Thyroid gland (tissue), 4 donors: ENCODE results near the gene TFAP2D. TPM values are rescaled to one million over a fixed set of nuclear protein-coding genes. Genes with fewer than 3 reads are reported as not detected.

ENCODE experiments used
- DNase-seq, 2 donors: peaks; one replicate each; pipeline ENCODE4 v3.0.0-alpha.2; 2019
- H3K27ac ChIP-seq, 3 donors: fragments of 200-600 bp; sonication (generic); 1 replicate in 2 of 3; 2 replicates in 1 of 3; pipeline ENCODE4 v1.5.1; 2016 to 2019; ENCODE audit warnings: mild to moderate bottlenecking in 1 of 3, moderate library complexity in 1 of 3
- H3K27me3 ChIP-seq: fragments of 200-600 bp; sonication (generic); one replicate; pipeline ENCODE4 v1.5.1; 2019
- H3K36me3 ChIP-seq, 2 donors: fragments of 200-600 bp; sonication (generic); one replicate each; pipeline ENCODE4 v1.5.1; 2016 to 2019
- H3K4me1 ChIP-seq, 2 donors: fragments of 200-600 bp; sonication (generic); one replicate each; pipeline ENCODE4 v1.5.1; 2017 to 2019
- H3K4me3 ChIP-seq, 3 donors: fragments of 200-600 bp; sonication (generic); replicated peaks in 1 of 3; 1 replicate in 2 of 3; 2 replicates in 1 of 3; pipeline ENCODE4 v1.5.1; 2016; ENCODE audit warnings: mild to moderate bottlenecking in 1 of 3
- H3K9me3 ChIP-seq: fragments of 200-600 bp; sonication (generic); one replicate; pipeline ENCODE4 v1.5.1; 2017
- POLR2A ChIP-seq, 2 donors: fragments of 450-650 bp; IDR thresholded peaks; one replicate each; pipeline ENCODE4 v1.6.1; 2017; ENCODE audit warnings: antibody characterized with exemption in 2 of 2, mild to moderate bottlenecking in 2 of 2, moderate library complexity in 1 of 2
- WGBS, 2 donors: methylation state at CpG; one replicate each; pipeline ENCODE4 v1.1.5; 2017; 5-methylcytosine and 5-hydroxymethylcytosine counted together
- intact Hi-C: fragments of 100-400 bp; cut with DNase I; formaldehyde crosslinking; loops from one replicate; pipeline ENCODE4 v1.15.1; 2023
- total RNA-seq, 4 donors: library from RNA; depleted of rRNA; stranded (reverse); fragments of >200 nt; gene quantifications; one replicate each; pipeline ENCODE4 v1.2.3, GENCODE V29; 2016
- TF ChIP-seq, protein P1 (sequence below), 6 experiments: fragments of 200-600 bp in 3 of 6; fragments of 450-650 bp in 3 of 6; sonication (generic) in 3 of 6; IDR thresholded peaks; one replicate each; pipeline ENCODE4 v1.5.1; 2016 to 2019; ENCODE audit warnings: antibody characterized with exemption in 6 of 6, mild to moderate bottlenecking in 2 of 6, inconsistent platforms in 1 of 6, moderate library complexity in 1 of 6

The TFAP2D gene
- total RNA-seq, 4 donors from 2014 or later: not detected

DNA sequence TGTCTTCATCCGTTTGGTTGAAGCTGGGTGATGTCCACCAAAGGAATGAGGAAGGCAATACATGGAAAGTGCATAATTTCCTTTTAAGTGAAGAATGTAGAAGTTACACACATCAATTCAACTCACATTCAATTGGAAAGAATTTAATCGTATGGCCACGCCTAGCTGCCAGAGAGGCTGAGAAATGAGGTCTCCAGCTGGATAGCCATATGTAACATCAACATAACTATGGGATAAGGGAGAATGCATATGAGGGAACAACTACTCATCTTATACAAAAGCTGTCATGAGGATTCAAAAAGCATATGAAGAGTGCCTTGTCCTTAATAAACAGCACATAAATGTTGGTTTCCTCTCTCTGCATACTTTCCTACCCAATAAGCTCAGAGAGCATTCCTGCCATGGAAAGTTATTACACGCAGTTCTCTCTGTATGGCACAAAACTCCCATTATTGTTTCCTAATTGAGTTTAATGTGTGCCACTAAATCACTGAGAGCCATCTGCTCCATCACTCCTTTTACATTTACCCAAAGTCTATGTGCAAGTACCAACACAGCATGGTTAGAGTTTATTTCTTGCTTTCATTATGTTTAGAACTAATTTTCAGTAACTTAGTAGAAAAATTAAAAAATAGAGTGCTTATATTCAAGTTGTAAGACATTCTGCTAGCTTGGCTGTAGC, 21.4 kb upstream of the TFAP2D start:
- no peak for DNase-seq
- H3K27ac ChIP-seq: no peak overlapping the region
- H3K36me3 ChIP-seq: no peaks in the 10 kb centered on the region
- no peak overlapping the region for H3K4me3 ChIP-seq
- no peaks in the 10 kb centered on the region for H3K27me3 ChIP-seq
- no peak for TF ChIP-seq POLR2A (IDR thresholded peaks at IDR 0.05)
- TF ChIP-seq, protein P1, sequence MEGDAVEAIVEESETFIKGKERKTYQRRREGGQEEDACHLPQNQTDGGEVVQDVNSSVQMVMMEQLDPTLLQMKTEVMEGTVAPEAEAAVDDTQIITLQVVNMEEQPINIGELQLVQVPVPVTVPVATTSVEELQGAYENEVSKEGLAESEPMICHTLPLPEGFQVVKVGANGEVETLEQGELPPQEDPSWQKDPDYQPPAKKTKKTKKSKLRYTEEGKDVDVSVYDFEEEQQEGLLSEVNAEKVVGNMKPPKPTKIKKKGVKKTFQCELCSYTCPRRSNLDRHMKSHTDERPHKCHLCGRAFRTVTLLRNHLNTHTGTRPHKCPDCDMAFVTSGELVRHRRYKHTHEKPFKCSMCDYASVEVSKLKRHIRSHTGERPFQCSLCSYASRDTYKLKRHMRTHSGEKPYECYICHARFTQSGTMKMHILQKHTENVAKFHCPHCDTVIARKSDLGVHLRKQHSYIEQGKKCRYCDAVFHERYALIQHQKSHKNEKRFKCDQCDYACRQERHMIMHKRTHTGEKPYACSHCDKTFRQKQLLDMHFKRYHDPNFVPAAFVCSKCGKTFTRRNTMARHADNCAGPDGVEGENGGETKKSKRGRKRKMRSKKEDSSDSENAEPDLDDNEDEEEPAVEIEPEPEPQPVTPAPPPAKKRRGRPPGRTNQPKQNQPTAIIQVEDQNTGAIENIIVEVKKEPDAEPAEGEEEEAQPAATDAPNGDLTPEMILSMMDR (IDR thresholded peaks at IDR 0.05): no peak
- intact Hi-C loops: no loop called here
- no peaks in the 10 kb centered on the region for H3K4me1 ChIP-seq
- no peaks in the 10 kb centered on the region for H3K9me3 ChIP-seq
- WGBS, 2 donors: 76 to 91% methylated on average over 4 of the region's 4 CpGs

DNA sequence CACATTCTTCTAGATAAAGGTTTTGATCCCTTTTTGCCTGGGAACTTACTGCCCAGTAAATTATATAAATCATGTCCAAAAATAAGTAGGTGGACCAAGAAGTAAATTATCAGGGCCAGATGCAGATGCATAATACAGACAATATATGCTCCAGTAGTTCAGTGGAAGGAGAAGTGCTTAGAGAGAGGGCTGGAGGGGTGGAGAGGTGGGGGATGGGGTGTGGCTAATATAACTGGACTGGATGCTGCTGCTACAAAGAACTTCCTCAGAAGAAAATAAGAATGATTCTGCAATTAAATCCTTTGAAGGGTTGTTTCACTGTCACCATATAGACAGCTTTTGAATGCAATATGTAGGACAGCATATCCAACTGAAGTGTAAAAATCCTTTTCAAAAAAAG, 14.8 kb upstream of the TFAP2D start:
- no peak for DNase-seq
- TF ChIP-seq, protein P1 (IDR thresholded peaks at IDR 0.05): no peak
- TF ChIP-seq POLR2A (IDR thresholded peaks at IDR 0.05): no peak
- Histone ChIP-seq H3K36me3 (no peaks in the 10 kb centered on the region), H3K27me3 (no peaks in the 10 kb centered on the region), H3K4me3 (no peak overlapping the region), H3K9me3 (no peaks in the 10 kb centered on the region), H3K4me1 (no peaks in the 10 kb centered on the region), H3K27ac (no peak overlapping the region)
- intact Hi-C loops: no loop called here

DNA sequence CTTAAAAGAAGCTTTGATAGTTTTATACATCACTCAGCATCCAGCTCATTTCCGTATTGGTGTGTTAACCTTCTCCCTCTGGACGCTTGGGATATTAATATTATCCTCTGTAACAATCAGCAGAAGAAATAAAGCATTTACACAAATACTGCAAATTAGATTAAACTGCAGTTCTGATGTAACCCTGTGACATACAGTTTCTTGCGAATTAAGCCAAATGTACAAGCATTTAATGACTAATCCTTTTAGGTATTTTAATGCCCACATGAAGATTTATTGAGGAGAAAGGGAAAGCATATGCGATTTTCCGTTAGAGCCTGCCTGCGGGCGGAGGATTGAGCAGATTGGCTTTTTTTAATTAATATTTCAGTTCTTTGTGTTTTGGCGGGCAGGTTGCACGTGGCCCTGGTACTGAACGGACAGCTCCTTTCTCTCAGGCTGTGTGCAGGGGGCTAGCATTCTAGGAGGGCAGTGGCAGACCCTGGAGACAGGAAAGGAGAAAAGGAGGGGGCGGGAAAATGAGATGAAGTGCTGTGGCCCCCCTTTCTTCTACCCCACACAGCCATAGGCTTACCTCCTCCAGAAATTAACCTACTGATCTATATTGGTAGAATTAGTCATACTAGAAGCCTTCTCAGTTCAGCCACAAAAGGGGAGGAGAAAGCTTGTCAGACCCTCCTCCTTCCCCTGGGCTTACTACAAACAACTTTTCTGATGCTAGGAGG, 14.1 kb upstream of the TFAP2D start:
- no peak for DNase-seq
- no peak overlapping the region for H3K4me3 ChIP-seq
- H3K4me1 ChIP-seq: no peaks in the 10 kb centered on the region
- H3K36me3 ChIP-seq: no peaks in the 10 kb centered on the region
- no peaks in the 10 kb centered on the region for H3K9me3 ChIP-seq
- intact Hi-C loops: no loop called here
- H3K27ac ChIP-seq: no peak overlapping the region
- TF ChIP-seq POLR2A (IDR thresholded peaks at IDR 0.05): no peak
- TF ChIP-seq, protein P1 (IDR thresholded peaks at IDR 0.05): no peak
- 16 to 17% methylated on average over 11 of the region's 11 CpGs for WGBS, 2 donors
- H3K27me3 ChIP-seq: no peaks in the 10 kb centered on the region

DNA sequence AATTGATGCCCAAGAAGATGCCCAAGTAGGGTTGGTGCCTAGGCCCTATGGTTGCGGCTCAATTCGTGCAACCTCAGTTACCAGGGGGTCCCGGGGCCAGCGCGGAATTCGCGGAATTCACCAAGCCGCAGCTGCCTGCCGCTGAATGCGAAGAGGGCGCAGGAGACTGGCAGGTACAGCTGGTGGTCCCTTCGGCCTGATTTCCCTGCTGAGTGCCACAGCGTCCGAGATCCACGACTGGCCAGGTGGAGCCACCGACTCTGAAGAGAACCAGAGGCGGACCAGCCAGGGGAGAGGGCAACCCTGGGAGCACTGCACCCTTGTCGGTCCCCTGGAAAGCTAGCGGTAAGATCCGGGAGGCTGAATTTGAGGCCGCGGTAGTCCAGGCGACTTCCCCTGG, 6.8 kb upstream of the TFAP2D start:
- TF ChIP-seq, protein P1 (IDR thresholded peaks at IDR 0.05): no peak
- TF ChIP-seq POLR2A (IDR thresholded peaks at IDR 0.05): no peak
- DNase-seq: no peak
- Histone ChIP-seq H3K4me3 (no peak overlapping the region), H3K4me1 (no peaks in the 10 kb centered on the region), H3K27ac (no peak overlapping the region), H3K36me3 (no peaks in the 10 kb centered on the region), H3K9me3 (no peaks in the 10 kb centered on the region), H3K27me3 (no peaks in the 10 kb centered on the region)
- WGBS, 2 donors: 3 to 7% methylated on average over 20 to 22 of the region's 23 CpGs
- intact Hi-C loops: no loop called here

DNA sequence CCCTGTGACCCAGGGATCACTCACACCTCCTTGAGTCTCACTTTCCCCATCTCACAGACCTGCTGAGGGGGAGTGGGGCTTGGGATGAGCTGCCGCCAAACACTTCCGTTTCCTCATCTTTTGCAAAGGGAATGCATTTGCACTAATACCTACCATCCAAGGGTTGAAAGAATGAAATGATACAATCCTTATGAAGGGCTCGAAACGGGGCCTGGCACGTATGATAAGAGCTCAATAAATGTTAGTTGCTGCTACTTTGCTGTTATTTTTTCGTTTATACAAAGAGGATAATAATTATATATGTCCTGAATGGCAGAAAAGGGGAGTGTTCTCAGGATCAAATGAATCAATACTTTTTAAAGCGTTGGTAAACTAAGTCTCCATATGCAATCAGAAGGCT, 6.1 kb upstream of the TFAP2D start:
- no peaks in the 10 kb centered on the region for H3K9me3 ChIP-seq
- 4% methylated on average over 7 of the region's 7 CpGs for WGBS, 2 donors
- DNase-seq: no peak
- H3K36me3 ChIP-seq: no peaks in the 10 kb centered on the region
- TF ChIP-seq POLR2A (IDR thresholded peaks at IDR 0.05): no peak
- TF ChIP-seq, protein P1 (IDR thresholded peaks at IDR 0.05): no peak
- intact Hi-C loops: no loop called here
- H3K27me3 ChIP-seq: no peaks in the 10 kb centered on the region
- no peak overlapping the region for H3K4me3 ChIP-seq
- H3K27ac ChIP-seq: no peak overlapping the region
- no peaks in the 10 kb centered on the region for H3K4me1 ChIP-seq
